H1 (cell line): ENCODE data around the gene OGFOD3. TPM values are rescaled to one million over a fixed set of nuclear protein-coding genes. Genes with fewer than 3 reads are reported as not detected.

Experiments
- CTCF ChIA-PET: fragments of 300-600 bp; sonication (Branson Sonifier 250); formaldehyde crosslinking; loops from one replicate; lab custom pipeline; 2021; ENCODE audit not compliant: partially characterized antibody; lab: Charles Lee
- POLR2A ChIA-PET: fragments of 300-600 bp; sonication (Branson Sonifier 250); formaldehyde crosslinking; loops from one replicate; lab custom pipeline; 2021; ENCODE audit warnings: inconsistent platforms; ENCODE audit not compliant: partially characterized antibody; lab: Charles Lee
- DNase-seq, 2 experiments: peaks; one replicate each; pipeline versions ENCODE4 v3.0.0 to v3.0.0-alpha.2; 2010 to 2022; ENCODE audit warnings: low spot score in 2 of 2, low read depth in 1 of 2, mixed read lengths in 1 of 2
- FAIRE-seq: peaks from 2 replicates; lab custom pipeline; 2011; peaks lifted over from hg19 to GRCh38; lab: Jason Lieb, UNC
- H2AFZ ChIP-seq: 2 replicates; pipeline ENCODE4 v1.8.1; 2012; ENCODE audit warnings: low read length, inconsistent platforms
- H2AK5ac ChIP-seq: 2 replicates; pipeline ENCODE4 v1.6.1; 2013; ENCODE audit warnings: low read depth, low read length
- H2BK120ac ChIP-seq: replicated peaks from 2 replicates; pipeline ENCODE3; 2013; ENCODE audit warnings: low read depth, low read length, inconsistent platforms
- H2BK12ac ChIP-seq: 2 replicates; pipeline ENCODE4 v1.6.1; 2013; ENCODE audit warnings: low read depth, low read length
- H2BK15ac ChIP-seq: 2 replicates; pipeline ENCODE4 v1.6.1; 2013; ENCODE audit warnings: low read length
- H2BK20ac ChIP-seq: 2 replicates; pipeline ENCODE4 v1.6.1; 2013; ENCODE audit warnings: low read length
- H2BK5ac ChIP-seq: 2 replicates; pipeline ENCODE4 v1.6.1; 2013; ENCODE audit warnings: low read depth, low read length
- H3K14ac ChIP-seq: 2 replicates; pipeline ENCODE4 v1.6.1; 2013; ENCODE audit warnings: inconsistent platforms; ENCODE audit not compliant: insufficient read length
- H3K18ac ChIP-seq: 2 replicates; pipeline ENCODE4 v1.6.1; 2013; ENCODE audit warnings: low read length; ENCODE audit errors: extremely low read depth
- H3K23ac ChIP-seq: 2 replicates; pipeline ENCODE4 v1.6.1; 2013; ENCODE audit warnings: inconsistent platforms; ENCODE audit not compliant: insufficient read length
- H3K23me2 ChIP-seq: 2 replicates; pipeline ENCODE4 v1.6.1; 2013; ENCODE audit warnings: low read depth, low read length
- H3K27ac ChIP-seq: 2 replicates; pipeline ENCODE4 v1.6.1; 2011; ENCODE audit warnings: low read depth, low read length, inconsistent platforms
- H3K27me3 ChIP-seq, 4 experiments: replicated peaks in 1 of 4; 1 replicate in 1 of 4; 2 replicates in 3 of 4; pipeline versions ENCODE4 v1.6.1 to v1.8.1; 2011 to 2013; ENCODE audit warnings: low read length in 3 of 4, mild to moderate bottlenecking in 3 of 4, inconsistent platforms in 2 of 4, mixed read lengths in 2 of 4, moderate library complexity in 1 of 4; ENCODE audit not compliant: control insufficient read depth in 3 of 4, insufficient read depth in 3 of 4; ENCODE audit errors: extremely low read depth in 1 of 4
- H3K36me3 ChIP-seq, 4 experiments: 2 replicates each; pipeline versions ENCODE4 v1.6.1 to v1.8.1; 2011 to 2013; ENCODE audit warnings: mild to moderate bottlenecking in 4 of 4, low read length in 3 of 4, moderate library complexity in 2 of 4, control low read depth in 1 of 4, inconsistent platforms in 1 of 4; ENCODE audit not compliant: insufficient read depth in 4 of 4, control insufficient read depth in 2 of 4
- H3K4ac ChIP-seq: replicated peaks from 2 replicates; pipeline ENCODE3; 2013; ENCODE audit warnings: low read length, low read depth, mixed read lengths, inconsistent platforms; ENCODE audit not compliant: insufficient read length
- H3K4me1 ChIP-seq, 4 experiments: replicated peaks in 1 of 4; 1 replicate in 1 of 4; 2 replicates in 3 of 4; pipeline versions ENCODE4 v1.6.1 to v1.8.1; 2011 to 2013; ENCODE audit warnings: low read length in 3 of 4, inconsistent platforms in 2 of 4, mixed read lengths in 1 of 4; ENCODE audit not compliant: insufficient read depth in 4 of 4, control insufficient read depth in 3 of 4
- H3K4me2 ChIP-seq, 2 experiments: 2 replicates each; pipeline versions ENCODE4 v1.6.1 to v1.8.1; 2011 to 2013; ENCODE audit warnings: low read depth in 2 of 2, low read length in 2 of 2, control low read depth in 1 of 2, inconsistent platforms in 1 of 2, mild to moderate bottlenecking in 1 of 2; ENCODE audit not compliant: insufficient read depth in 1 of 2
- H3K4me3 ChIP-seq, 4 experiments: fragments of 200-600, 300-600 bp in 1 of 4; sonication (generic), shearing (Covaris generic), sonication (Bioruptor Twin) in 1 of 4; 2 replicates each; pipeline versions ENCODE4 v1.5.1 to v1.8.1; 2011 to 2016; ENCODE audit warnings: low read length in 4 of 4, low read depth in 3 of 4, control low read depth in 2 of 4, inconsistent platforms in 2 of 4, mild to moderate bottlenecking in 2 of 4, mixed read lengths in 1 of 4, moderate library complexity in 1 of 4; ENCODE audit not compliant: insufficient read depth in 2 of 4; ENCODE audit errors: extremely low read depth in 1 of 4
- H3K56ac ChIP-seq: replicated peaks from 2 replicates; pipeline ENCODE3; 2013; ENCODE audit warnings: low read depth, mild to moderate bottlenecking, mixed read lengths, low read length, inconsistent platforms; ENCODE audit not compliant: insufficient read length
- H3K79me1 ChIP-seq: 2 replicates; pipeline ENCODE4 v1.6.1; 2013; ENCODE audit warnings: low read depth, low read length, control low read depth
- H3K79me2 ChIP-seq, 2 experiments: 2 replicates each; pipeline versions ENCODE4 v1.6.1 to v1.8.1; 2012 to 2013; ENCODE audit warnings: low read length in 2 of 2, mild to moderate bottlenecking in 2 of 2, inconsistent platforms in 1 of 2; ENCODE audit not compliant: insufficient read depth in 2 of 2, control insufficient read depth in 1 of 2
- H3K9ac ChIP-seq, 4 experiments: replicated peaks in 1 of 4; 1 replicate in 1 of 4; 2 replicates in 3 of 4; pipeline versions ENCODE4 v1.6.1 to v1.8.1; 2011 to 2013; ENCODE audit warnings: low read depth in 3 of 4, low read length in 3 of 4, control low read depth in 2 of 4, mild to moderate bottlenecking in 2 of 4, moderate library complexity in 2 of 4, inconsistent platforms in 1 of 4; ENCODE audit errors: extremely low read depth in 1 of 4
- H3K9me3 ChIP-seq, 2 experiments: 2 replicates each; pipeline versions ENCODE4 v1.6.1 to v1.8.1; 2012 to 2013; ENCODE audit warnings: mild to moderate bottlenecking in 2 of 2, moderate library complexity in 2 of 2, control low read depth in 1 of 2, inconsistent platforms in 1 of 2, low read depth in 1 of 2, low read length in 1 of 2, mixed read lengths in 1 of 2; ENCODE audit not compliant: insufficient read depth in 2 of 2
- H4K20me1 ChIP-seq, 2 experiments: replicated peaks in 1 of 2; 2 replicates each; pipeline versions ENCODE3 to v1.8.1; 2011 to 2013; ENCODE audit warnings: inconsistent platforms in 2 of 2, low read length in 2 of 2, mild to moderate bottlenecking in 1 of 2; ENCODE audit not compliant: insufficient read depth in 2 of 2, control insufficient read depth in 1 of 2
- H4K5ac ChIP-seq: 2 replicates; pipeline ENCODE4 v1.6.1; 2013; ENCODE audit warnings: low read length, low read depth, mixed read lengths, inconsistent platforms; ENCODE audit not compliant: insufficient read length
- H4K8ac ChIP-seq: 2 replicates; pipeline ENCODE4 v1.8.0; 2013; ENCODE audit warnings: mild to moderate bottlenecking, moderate library complexity, low read length, inconsistent platforms; ENCODE audit not compliant: insufficient read depth; ENCODE audit errors: extremely low read depth
- H4K91ac ChIP-seq: replicated peaks from 2 replicates; pipeline ENCODE3; 2013; ENCODE audit warnings: low read length, mixed read lengths, inconsistent platforms; ENCODE audit not compliant: insufficient read length
- ATF2 ChIP-seq: IDR thresholded peaks from 2 replicates; pipeline ENCODE4 v1.6.1; 2012; ENCODE audit warnings: low read length, inconsistent platforms
- BRCA1 ChIP-seq: IDR thresholded peaks from 2 replicates; pipeline ENCODE4 v1.6.1; 2012; ENCODE audit warnings: low read depth, low read length, improper control_type of control experiment
- CBX5 ChIP-seq: fragments of 300-800, 300-1000 bp; sonication (generic); IDR thresholded peaks from 2 replicates; pipeline ENCODE4 v1.7.1; 2016; ENCODE audit warnings: antibody characterized with exemption, low read length, low read depth
- EZH2 ChIP-seq: fragments of 200-600 bp; sonication (generic); IDR thresholded peaks from 2 replicates; pipeline ENCODE4 v1.7.1; 2012; ENCODE audit warnings: low read depth, mild to moderate bottlenecking, moderate library complexity, low read length, inconsistent platforms; ENCODE audit not compliant: severe bottlenecking
- GTF2F1 ChIP-seq: IDR thresholded peaks from 2 replicates; pipeline ENCODE4 v1.6.1; 2012; ENCODE audit warnings: low read depth, low read length, improper control_type of control experiment, borderline replicate concordance
- JUND ChIP-seq: IDR thresholded peaks from 2 replicates; pipeline ENCODE4 v1.6.1; 2011; ENCODE audit warnings: mild to moderate bottlenecking, improper control_type of control experiment, low read length
- KDM5A ChIP-seq: fragments of 200-600 bp; IDR thresholded peaks from 2 replicates; pipeline ENCODE4 v1.7.1; 2012; ENCODE audit warnings: mild to moderate bottlenecking, low read length, inconsistent platforms, mixed read lengths
- MAFK ChIP-seq: IDR thresholded peaks from 2 replicates; pipeline ENCODE4 v1.6.1; 2012; ENCODE audit warnings: low read depth, mild to moderate bottlenecking, improper control_type of control experiment, low read length
- POU5F1 ChIP-seq: IDR thresholded peaks from 2 replicates; pipeline ENCODE4 v1.6.1; 2011; ENCODE audit warnings: low read depth, mild to moderate bottlenecking, low read length, moderate library complexity
- RAD21 ChIP-seq, 2 experiments: IDR thresholded peaks in 1 of 2; conservative IDR thresholded peaks in 1 of 2; 2 replicates each; pipeline ENCODE4 v1.6.1; 2011; ENCODE audit warnings: low read depth in 2 of 2, low read length in 2 of 2, improper control_type of control experiment in 1 of 2, inconsistent platforms in 1 of 2, mild to moderate bottlenecking in 1 of 2, moderate library complexity in 1 of 2
- ZNF274 ChIP-seq: IDR thresholded peaks from 2 replicates; pipeline ENCODE4 v1.7.0; 2012; ENCODE audit warnings: low read length, borderline replicate concordance; ENCODE audit errors: extremely low read depth
- WGBS, 2 experiments: shearing (Covaris generic) in 1 of 2; methylation state at CpG; one replicate each; pipeline versions ENCODE4 v1.1.6 to v1.1.7; 2013 to 2015; ENCODE audit warnings: low lambda C conversion rate in 2 of 2, mixed read lengths in 2 of 2, inconsistent platforms in 1 of 2, low coverage in 1 of 2, missing lambda C conversion rate in 1 of 2; ENCODE audit not compliant: insufficient replicate concordance in 2 of 2, insufficient coverage in 1 of 2, insufficient read length in 1 of 2; ENCODE audit errors: extremely low coverage in 1 of 2, missing lambda C conversion rate in 1 of 2; 5-methylcytosine and 5-hydroxymethylcytosine counted together
- polyA plus RNA-seq, 7 experiments: library from polyadenylated mRNA; depleted of rRNA in 3 of 7; stranded (reverse) in 5 of 7; unstranded in 2 of 7; fragments of >200 nt in 5 of 7; fragments of 200-250 nt in 2 of 7; gene quantifications; 1 replicate in 5 of 7; 2 replicates in 1 of 7; 4 replicates in 1 of 7; pipeline versions ENCODE4 v1.2.1 to v1.2.3, GENCODE V29; 2011 to 2013; ENCODE audit warnings: missing spikeins in 2 of 7, mixed read lengths in 2 of 7
- total RNA-seq: library from RNA; stranded (reverse); fragmentation: NEBNext Ultra II Directional; extraction: Animal tissue kit (Norgen Biotek cat#: 25700); gene quantifications from 2 replicates; pipeline ENCODE4 v1.2.1, GENCODE V29; 2021

The OGFOD3 gene
- total and polyA plus RNA-seq, 2 of the 8 experiments (the other 6 are each of a cell fraction or from before 2014, with no cell fraction given) = 21.1 to 21.8 TPM

GRCh38 chr17:82410014-82410716, 8.2 kb downstream of the OGFOD3 start:
- POLR2A ChIA-PET = interaction anchor here (0.6 to 0.8 kb wide), 2 partner anchors 10 to 50 kb away, joined by 3 read pairs; no protein-coding TSS in a partner anchor
- Histone ChIP-seq H3K23me2 (no peaks in the 10 kb centered on the region), H3K4me3 (no peak overlapping the region), H3K27me3 (no peaks in the 10 kb centered on the region), H2BK20ac (no peak overlapping the region), H2AFZ (no peak overlapping the region), H3K14ac (no peak overlapping the region), H3K79me1 (no peaks in the 10 kb centered on the region), H3K27ac (no peak overlapping the region; the same call in 1 of the 2 replicates), H3K9ac (no peak overlapping the region), H3K79me2 (no peaks in the 10 kb centered on the region), H2BK12ac (no peak overlapping the region), H3K4me1 (peaks cover 0 to 2% (median 0%) of the 10 kb centered on the region in 4 experiments; a peak in 1 of 7 replicates), H4K91ac (no peak overlapping the region), H2AK5ac (no peak overlapping the region), H2BK15ac (no peak overlapping the region), H3K36me3 (no peaks in the 10 kb centered on the region), H4K20me1 (peaks cover 5% of the 10 kb centered on the region in 2 experiments), H3K9me3 (no peaks in the 10 kb centered on the region), H3K56ac (no peak overlapping the region), H3K4me2 (no peak overlapping the region), H4K8ac (no peak overlapping the region; the same call in 1 of the 2 replicates), H3K4ac (no peak overlapping the region), H3K18ac (no peak overlapping the region), H3K23ac (no peak overlapping the region), H4K5ac (no peak overlapping the region), H2BK5ac (no peak overlapping the region), H2BK120ac (no peak overlapping the region)
- no peak for FAIRE-seq
- DNase-seq = no peak
- CTCF ChIA-PET = interaction anchor here (0.6 to 2.2 kb wide), 8 partner anchors 11 to 203 kb away, joined by 3 to 9 read pairs (median 4); no protein-coding TSS in a partner anchor
- WGBS, 2 experiments = 82% methylated on average over 14 of the region's 14 CpGs; no CpG with 5 or more reads in 1 of the 2 experiments
- TF ChIP-seq CBX5 (no peak), KDM5A (no peak), POU5F1 (no peak), ZNF274 (no peak), RAD21 (IDR thresholded peaks at IDR 0.05 in 1 of 2, conservative IDR thresholded peaks at IDR 0.05 in 1 of 2; ENCODE audit: low read depth in 2 of 2, low read length in 2 of 2) (no peak), GTF2F1 (no peak), BRCA1 (no peak), JUND (no peak), MAFK (no peak), EZH2 (no peak), ATF2 (no peak)
